ENCODE measurements around the gene PPIP5K2.
"Not testable (repeated sequence)": the region's sequence is repeated elsewhere in the genome, so short reads cannot be mapped to it uniquely, and the experiment has no call there.

PPIP5K2 gene

GRCh38 chr5:103120607-103121200 lies 603 bp downstream of the PPIP5K2 start:
- DNase-seq (ENCODE audit: extremely low spot score, insufficient read length, low read depth), result no peak
- peak; percentile 46 for FAIRE-seq

GRCh38 chr5:103122242-103122641 lies 2.1 kb downstream of the PPIP5K2 start:
- no peak for FAIRE-seq
- DNase-seq (ENCODE audit: extremely low spot score, insufficient read length, low read depth), result no peak

- FAIRE-seq, result no peak
These were observed 6.5 kb downstream of the PPIP5K2 start for GRCh38 chr5:103126557-103126956.

DNA sequence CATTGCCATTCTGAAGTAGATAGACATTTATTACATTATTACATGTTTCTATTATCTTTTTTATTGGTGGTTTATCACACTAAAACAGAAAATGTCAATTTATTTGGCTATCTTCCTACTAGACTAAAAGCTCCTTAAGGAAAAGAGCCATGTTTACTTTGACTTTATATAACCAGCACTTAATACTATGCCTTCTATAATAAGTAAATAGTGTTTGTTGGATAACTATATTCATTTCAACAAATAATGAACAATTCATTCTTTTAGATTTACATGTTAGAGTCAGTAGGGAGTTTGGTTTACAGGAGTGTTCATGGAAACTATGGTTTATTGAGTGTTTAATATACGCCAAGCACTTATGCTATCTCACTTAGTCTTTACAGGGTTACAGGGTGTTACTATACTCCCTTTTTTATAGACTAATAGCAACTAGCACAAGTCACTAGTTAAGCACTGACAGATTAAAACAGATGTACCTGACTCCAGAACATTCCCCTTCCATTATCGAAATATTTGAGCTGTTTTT lies 7.3 kb downstream of the PPIP5K2 start:
- DNase-seq (ENCODE audit: extremely low spot score, insufficient read length, low read depth) (no peak), FAIRE-seq (no peak)

More at GRCh38 chr5:103126557-103126956, 6.5 kb downstream of the PPIP5K2 start:
- DNase-seq (ENCODE audit: extremely low spot score, insufficient read length, low read depth), result no peak

DNA sequence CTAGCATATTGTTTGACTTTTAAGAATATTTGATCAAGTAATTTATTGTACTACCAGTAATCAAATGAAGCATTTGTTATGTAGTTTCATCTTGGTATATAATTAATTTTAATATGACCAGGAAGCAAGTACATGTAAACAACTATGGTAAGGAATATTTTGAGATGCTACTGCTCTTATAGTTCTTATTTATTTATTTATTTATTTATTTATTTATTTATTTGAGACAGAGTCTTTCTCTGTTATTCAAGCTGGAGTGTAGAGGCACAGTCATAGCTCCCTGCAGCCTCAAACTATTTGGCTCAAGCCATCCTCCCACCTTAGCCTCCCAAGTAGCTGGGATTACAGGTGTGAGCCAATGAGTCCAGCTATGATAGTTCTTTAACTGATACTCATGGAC lies 8.1 kb downstream of the PPIP5K2 start:
- no peak for FAIRE-seq
- no peak for DNase-seq (ENCODE audit: extremely low spot score, insufficient read length, low read depth)

DNA sequence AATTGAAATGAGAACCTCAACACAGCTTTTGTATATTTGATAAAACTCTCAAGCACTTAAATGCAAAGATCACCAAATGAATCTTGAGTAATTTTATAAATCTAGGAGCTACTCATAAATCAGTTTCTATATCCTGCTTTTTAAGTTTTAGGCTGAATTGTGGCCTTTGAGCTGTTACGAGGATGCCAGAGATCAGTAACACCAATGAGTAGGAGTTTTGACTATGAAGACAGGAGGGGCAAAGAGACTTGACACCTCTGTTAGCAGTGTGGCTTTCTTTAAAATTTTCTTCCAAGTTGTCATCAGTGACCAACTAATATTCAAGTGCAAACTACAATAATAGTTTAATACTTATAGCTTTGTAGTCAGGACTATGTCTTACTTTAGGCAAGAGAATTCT lies 12.6 kb downstream of the PPIP5K2 start:
- no peak for DNase-seq (ENCODE audit: extremely low spot score, insufficient read length, low read depth)
- no peak for FAIRE-seq

DNA sequence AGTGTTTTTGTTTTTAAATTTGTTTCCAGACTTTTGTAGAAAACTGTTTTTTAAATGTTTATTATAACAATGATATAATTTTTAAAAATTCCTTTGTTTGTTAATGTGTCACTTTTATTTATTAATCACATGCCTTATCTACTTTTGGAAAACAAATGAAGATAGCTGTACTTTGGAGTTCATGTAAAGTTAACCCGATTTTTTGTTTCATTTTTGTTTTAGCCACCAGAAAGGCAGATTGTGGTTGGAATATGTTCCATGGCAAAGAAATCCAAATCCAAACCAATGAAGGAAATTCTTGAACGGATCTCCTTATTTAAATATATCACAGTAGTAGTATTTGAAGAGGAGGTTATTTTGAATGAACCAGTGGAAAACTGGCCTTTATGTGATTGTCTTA lies 13.1 kb downstream of the PPIP5K2 start:
- FAIRE-seq, result no peak

DNA sequence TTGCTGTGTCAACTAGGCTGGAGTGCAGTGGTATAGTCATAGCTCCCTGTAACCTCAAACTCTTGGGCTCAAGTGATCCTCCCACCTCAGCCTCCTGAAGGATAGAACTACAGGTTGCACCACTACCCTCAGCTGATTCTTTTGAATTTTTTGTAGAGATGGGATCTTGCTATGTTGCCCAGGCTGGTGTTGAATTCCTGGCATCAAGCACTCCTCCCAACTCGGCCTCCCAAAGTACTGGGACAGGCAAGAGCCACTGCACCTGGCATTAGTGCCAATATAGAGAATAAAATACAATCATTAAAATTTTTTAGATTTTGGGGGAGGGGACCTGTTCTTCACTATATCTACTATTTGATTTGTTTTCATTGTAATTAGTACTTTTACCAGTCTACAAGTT lies 15.4 kb downstream of the PPIP5K2 start:
- FAIRE-seq (no peak), DNase-seq (ENCODE audit: extremely low spot score, insufficient read length, low read depth) (no peak)

More for the DNA sequence above, 13.1 kb downstream of the PPIP5K2 start:
- no peak for DNase-seq (ENCODE audit: extremely low spot score, insufficient read length, low read depth)

GRCh38 chr5:103138202-103138690 lies 18.1 kb downstream of the PPIP5K2 start:
- FAIRE-seq (no peak), DNase-seq (ENCODE audit: extremely low spot score, insufficient read length, low read depth) (no peak)

GRCh38 chr5:103139264-103139865 lies 19.3 kb downstream of the PPIP5K2 start:
- FAIRE-seq, result peak; percentile 90
- DNase-seq (ENCODE audit: extremely low spot score, insufficient read length, low read depth), result peak; percentile 43

DNA sequence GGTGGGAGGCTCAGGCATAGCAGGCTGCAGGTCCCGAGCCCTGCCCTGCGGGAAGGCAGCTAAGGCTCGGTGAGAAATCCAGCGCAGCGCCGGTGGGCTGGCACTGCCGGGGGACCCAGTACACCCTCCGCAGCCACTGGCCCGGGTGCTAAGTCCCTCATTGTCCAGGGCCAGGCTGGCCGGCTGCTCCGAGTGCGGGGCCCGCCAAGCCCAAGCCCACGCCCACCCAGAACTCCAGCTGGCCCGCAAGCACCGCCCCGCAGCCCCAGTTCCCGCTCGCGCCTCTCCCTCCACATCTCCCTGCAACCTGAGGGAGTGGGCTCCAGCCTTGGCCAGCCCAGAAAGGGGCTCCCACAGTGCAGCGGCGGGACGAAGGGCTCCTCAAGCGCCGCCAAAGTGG lies 22.0 kb downstream of the PPIP5K2 start:
- DNase-seq (ENCODE audit: extremely low spot score, insufficient read length, low read depth); FAIRE-seq: not testable (repeated sequence)

GRCh38 chr5:103145196-103145595 lies 25.1 kb downstream of the PPIP5K2 start:
- DNase-seq (ENCODE audit: extremely low spot score, insufficient read length, low read depth) (no peak), FAIRE-seq (no peak)

- DNase-seq (ENCODE audit: extremely low spot score, insufficient read length, low read depth) (no peak), FAIRE-seq (no peak)
These were observed 28.1 kb downstream of the PPIP5K2 start for GRCh38 chr5:103148213-103148612.

GRCh38 chr5:103151156-103151555 lies 31.1 kb downstream of the PPIP5K2 start:
- DNase-seq (ENCODE audit: extremely low spot score, insufficient read length, low read depth), result no peak
- no peak for FAIRE-seq

DNA sequence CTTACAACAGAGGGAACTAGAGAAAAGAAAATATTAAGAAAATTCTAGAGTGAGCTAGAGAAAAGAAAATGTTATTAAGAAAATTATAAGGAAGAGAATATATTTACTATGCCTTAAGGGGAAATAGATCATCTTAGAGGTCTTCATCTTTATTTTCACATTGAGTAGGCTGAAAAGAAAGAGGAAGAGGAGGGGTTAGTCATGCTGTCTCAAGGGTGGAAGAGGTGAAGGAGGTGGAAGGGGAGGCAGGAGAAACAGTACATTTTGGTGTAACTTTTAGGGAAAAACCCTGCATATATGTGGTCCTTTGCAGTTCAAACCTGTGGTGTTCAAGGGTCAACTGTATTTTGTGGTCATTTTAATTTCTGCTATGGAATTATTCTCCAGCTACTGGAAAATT lies 46.6 kb downstream of the PPIP5K2 start:
- no peak for DNase-seq (ENCODE audit: extremely low spot score, insufficient read length, low read depth)
- FAIRE-seq, result no peak

- FAIRE-seq (no peak), DNase-seq (ENCODE audit: extremely low spot score, insufficient read length, low read depth) (no peak)
These were observed 54.0 kb downstream of the PPIP5K2 start for GRCh38 chr5:103174147-103174546.

- DNase-seq (ENCODE audit: extremely low spot score, insufficient read length, low read depth) (no peak), FAIRE-seq (peak; percentile 58)
These were observed 57.4 kb downstream of the PPIP5K2 start for GRCh38 chr5:103177543-103177942.

DNA sequence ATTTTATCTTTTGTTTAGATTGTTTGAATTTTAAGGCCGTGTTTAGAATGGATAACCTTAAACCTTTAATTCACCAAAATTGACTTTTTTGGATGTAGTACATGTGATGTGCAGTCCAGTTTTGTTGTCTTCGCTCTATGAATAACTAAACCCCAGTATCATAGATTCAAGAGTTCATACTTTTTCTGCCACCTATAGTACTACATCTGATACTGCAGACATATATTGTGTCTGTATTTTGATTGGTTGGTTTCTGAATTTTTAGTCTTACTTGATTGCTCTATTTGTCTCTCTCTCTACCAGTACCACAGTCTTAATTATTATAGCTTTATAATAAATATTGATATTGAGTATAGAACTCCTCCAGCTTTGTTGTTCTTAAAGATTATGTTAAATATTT lies 58.1 kb downstream of the PPIP5K2 start:
- DNase-seq (ENCODE audit: extremely low spot score, insufficient read length, low read depth), result no peak
- no peak for FAIRE-seq

DNA sequence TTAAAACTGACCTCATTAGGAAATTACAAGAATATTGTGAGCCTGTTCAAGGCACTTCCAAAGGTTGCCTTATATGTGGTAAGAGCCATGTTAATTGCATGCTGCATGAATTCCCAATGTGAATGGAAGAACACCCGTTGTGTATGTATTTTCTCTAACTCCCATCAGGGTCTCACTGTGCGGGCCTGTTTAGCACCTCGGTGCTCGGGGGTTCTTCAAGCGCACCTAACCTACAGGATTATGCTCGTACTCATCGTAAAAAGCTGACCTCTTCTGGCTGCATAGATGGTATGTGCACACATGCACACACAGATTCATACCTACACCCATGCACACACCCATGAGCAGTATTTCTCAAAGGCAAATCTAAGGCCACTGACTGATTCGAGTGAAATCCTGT lies 66.1 kb downstream of the PPIP5K2 start:
- FAIRE-seq, result no peak
- DNase-seq (ENCODE audit: extremely low spot score, insufficient read length, low read depth), result no peak

DNA sequence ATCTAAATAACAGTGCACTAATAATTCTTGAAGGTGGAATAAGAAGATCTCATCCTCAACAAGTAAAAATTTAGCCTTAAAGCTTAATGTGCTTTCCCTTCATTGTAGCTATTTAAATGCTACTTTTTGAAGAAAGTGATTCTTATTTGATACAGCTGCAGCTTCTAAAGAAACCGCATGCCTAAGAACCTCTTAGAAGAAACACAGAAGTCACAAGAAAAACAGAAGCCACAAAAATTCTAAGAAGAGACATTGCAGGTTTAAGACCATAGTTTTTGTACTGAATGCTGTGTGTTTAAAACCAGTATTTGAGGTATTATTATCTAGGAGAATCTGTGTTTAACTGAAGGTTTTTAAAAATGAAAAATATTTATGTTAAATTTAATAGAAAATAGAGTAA lies 68.3 kb downstream of the PPIP5K2 start:
- no peak for FAIRE-seq
- DNase-seq (ENCODE audit: extremely low spot score, insufficient read length, low read depth), result no peak

GRCh38 chr5:103203226-103203625 lies 83.1 kb downstream of the PPIP5K2 start:
- FAIRE-seq (no peak), DNase-seq (ENCODE audit: extremely low spot score, insufficient read length, low read depth) (no peak)

GRCh38 chr5:103204990-103205389 lies 84.9 kb downstream of the PPIP5K2 start:
- not testable (repeated sequence) for DNase-seq (ENCODE audit: extremely low spot score, insufficient read length, low read depth); FAIRE-seq
